Stimulated activated CD4-positive, alpha-beta T cell treated with anti-CD3 and anti-CD28 coated beads, TNF-alpha, amount 100 ng/mL, for 24 hours (primary cell): ENCODE results near the gene DCK.

Experiments
- DNase-seq, 3 experiments: peaks; one replicate each; pipeline ENCODE4 v3.0.0-alpha.2; 2020; ENCODE audit warnings: low read depth in 3 of 3

The DCK gene

DNA sequence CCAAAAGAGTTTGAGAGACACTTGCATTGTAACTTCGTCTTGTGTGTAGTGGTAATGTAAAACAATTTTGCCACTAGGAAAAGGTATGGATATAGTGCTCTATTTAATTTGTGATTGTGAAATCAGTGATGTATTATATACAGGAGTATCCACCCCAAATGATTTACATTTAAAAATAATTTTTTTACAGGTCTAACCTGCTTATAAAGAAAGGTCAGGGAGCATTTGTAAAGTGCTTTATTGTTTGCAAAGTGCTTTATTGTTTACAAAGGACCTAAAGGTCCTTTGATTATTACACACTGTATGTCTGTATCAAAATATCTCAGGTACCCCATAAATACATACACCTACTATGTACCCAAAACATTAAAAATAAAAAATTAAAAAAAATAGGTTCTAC, 70.3 kb downstream of the DCK start:
- no peak for DNase-seq

DNA sequence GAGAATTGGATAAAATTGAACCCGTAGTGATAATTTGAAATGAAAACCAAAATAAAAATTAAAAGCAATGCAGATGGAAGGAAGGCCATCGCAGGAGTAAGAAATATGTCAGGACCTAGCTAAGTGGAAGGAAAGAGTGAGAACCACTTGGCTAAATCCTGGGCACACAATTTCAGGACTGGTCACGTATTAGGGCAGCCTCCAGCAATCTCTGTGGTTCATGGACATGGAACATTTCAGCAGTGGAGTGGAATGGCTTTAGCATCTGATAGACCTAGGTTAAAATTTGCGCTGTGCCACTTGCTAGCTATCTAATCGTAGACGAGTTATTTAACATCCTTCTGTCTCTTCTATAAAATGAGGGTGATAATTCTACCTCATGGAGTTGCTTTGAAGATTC, 71.1 kb downstream of the DCK start:
- no peak for DNase-seq

DNA sequence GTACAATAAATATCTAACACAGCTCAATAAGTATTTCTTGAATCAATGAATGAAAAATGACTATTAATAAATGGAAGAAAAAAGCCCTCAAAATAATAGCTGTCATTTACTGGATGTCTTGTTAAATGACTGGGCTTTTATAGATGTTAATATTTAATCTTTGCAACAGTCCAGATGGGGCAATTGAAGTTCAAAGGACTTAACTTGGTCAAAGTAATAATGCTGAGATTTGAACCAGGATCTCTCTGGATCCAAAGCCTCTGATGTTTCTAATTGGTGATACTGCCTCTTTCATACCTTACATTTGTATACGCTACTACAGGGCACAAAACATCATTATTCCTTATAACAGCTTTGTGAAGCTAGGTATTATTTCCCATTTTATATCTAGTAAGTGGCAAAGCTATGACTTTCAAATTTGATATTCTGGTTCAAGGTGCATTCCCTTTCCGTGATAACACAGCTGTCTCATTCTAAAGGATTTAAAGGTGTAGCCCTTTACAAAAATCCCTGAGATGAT, 72.6 kb downstream of the DCK start:
- DNase-seq: no peak

DNA sequence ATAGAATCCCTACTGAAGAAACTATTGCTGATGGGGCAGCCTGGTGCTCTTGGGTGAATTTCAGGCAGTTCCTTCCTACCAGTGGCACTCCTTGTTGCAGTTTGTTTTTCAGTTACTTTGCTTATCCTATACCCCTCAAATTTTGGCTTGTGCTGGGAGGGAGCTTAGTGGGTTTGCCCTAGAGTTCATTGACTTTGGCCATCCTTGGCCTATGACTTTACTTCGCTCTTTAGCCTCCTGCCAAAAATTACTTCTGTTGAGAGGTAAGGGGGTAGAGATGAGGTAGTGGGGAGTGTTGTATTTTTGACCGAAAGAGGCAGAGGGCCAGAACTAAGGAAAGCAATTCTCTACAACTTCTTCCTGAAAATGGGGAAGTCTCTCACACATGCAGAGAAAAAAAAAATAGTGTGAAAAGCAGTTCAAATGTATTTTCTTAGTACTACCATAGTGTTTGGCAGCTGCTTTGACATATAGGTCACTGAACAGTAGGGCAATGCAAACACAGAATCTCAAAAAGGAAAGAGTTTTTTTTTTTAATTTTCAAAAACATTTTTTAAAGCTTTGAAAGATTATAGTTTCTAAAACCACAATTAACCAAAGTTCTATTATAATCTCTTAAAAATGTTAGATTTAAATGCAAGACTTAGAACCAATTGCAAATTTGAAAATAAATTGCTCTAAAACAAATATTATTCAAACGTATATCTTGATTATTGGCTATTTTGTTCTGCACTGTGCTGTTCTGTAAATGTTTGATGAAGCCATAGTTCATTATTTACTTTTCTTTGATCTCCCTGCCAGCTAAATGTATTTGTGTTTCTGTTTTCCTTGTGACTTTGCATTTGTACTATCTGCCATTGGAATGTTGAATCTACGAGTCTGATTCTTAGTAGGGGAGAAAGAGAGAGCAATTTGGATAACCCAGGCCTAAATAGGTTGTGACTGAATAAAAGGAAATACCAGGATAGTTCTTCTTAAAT, 73.6 kb downstream of the DCK start:
- DNase-seq: no peak

DNA sequence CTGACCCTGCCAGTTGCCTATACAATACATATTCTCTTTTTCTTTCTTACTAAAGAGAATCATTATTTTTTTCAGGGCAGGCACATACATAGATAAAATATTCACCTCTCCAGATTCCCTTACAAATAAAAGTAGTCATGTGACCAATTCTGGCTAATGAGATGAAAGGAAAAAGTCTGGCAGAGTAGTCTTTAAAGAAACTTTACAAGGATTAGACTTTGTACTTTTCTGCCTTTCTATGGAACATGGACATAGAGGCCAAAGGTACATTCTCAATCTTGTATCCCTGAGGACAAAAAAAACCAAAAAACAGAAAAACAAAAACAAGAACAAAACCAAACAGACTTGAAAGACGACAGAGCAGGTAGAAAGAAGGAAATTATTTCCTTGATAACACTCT, 75.6 kb downstream of the DCK start:
- DNase-seq: no peak

DNA sequence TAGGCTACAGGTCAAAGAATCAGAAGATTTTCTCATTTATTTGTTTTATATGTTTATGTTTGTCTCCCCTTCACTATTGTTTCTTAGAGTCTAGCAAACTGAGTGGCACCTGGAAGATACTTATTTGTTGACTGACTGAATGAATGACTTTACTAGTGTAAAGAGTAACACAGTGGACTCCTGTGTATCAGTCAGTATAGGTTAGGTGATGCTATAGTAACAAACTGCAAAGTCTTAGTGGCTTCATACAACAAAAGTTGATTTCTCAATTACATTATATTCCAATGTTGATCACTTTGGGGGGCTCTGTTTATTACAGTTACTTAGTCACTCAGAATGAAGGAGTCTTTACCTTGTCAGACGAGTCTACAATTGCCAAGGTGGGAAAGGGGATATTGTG, 76.6 kb downstream of the DCK start:
- DNase-seq: no peak

DNA sequence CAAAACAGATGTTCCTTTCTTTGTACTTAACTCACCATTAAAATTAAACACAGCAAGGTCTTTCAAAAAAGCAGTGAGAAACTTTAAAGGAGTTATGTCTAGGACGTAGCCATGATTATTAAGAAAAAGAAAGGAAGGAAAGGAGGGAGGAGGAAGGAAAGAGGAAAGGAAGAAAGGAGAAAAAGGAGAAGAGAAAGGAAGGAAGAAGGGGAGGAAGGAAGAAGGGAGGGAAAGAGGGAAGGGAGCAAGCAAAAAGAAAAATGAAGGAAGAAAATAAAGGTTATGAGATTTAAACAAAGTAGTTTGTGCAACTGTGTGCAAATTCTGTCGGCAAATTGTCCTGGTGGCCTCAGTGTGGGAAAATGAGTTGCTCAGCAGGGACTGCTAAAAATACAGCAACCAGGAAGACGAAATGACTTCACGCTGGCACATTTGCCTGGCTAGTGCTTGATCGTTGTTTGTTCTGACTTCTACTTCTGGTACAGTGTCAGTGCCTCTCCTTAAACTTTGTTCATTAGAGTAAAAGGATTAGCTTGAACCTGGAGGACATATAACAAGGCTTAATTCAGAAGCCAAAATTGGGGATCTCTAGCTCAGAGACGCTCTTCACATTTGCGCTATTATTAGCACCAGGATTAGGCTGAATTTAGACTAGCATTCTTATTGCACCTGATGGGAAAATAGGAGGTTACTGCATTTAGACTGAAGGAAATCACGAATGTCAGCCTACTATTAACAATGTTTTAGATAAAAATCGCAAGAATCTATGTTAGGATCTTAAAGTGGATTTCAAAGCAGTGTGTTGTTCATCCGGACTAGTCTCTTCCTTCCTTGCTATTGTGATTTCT, 81.2 kb downstream of the DCK start:
- no peak for DNase-seq
